HepG2 (cell line): ENCODE data around the gene GCNT2. TPM values are rescaled to one million over a fixed set of nuclear protein-coding genes. Genes with fewer than 3 reads are reported as not detected.
A peak's percentile ranks its signal among the peaks of the same experiment; 100 is the strongest.

Experiments
- DMAP1 ChIP-seq: IDR thresholded peaks from 2 replicates; pipeline ENCODE4 v1.6.1; 2016
- GABPB1 ChIP-seq: IDR thresholded peaks from 2 replicates; pipeline ENCODE4 v1.6.1; 2016; ENCODE audit warnings: mild to moderate bottlenecking, missing genetic modification reagents, moderate library complexity, missing compliant biosample characterization
- GPN1 ChIP-seq: sonication (generic); formaldehyde crosslinking; IDR thresholded peaks from 2 replicates; pipeline ENCODE4 v1.5.1; 2020; ENCODE audit warnings: missing genetic modification reagents, borderline replicate concordance
- HNRNPL ChIP-seq: fragments of 200-400 bp; formaldehyde crosslinking; IDR thresholded peaks from 2 replicates; pipeline ENCODE4 v1.6.1; 2017; ENCODE audit warnings: mild to moderate bottlenecking, low read depth, low read length
- NCOR1 ChIP-seq: fragments of 200-600 bp; sonication (generic); IDR thresholded peaks from 2 replicates; pipeline ENCODE4 v1.7.0; 2017; ENCODE audit warnings: antibody characterized with exemption, low read length, borderline replicate concordance
- SMARCE1 ChIP-seq: fragments of 450-650 bp; IDR thresholded peaks from 2 replicates; pipeline ENCODE4 v1.6.1; 2017; ENCODE audit warnings: borderline replicate concordance
- TOE1 ChIP-seq: sonication (generic); formaldehyde crosslinking; IDR thresholded peaks from 2 replicates; pipeline ENCODE4 v1.4.0; 2020; ENCODE audit warnings: mild to moderate bottlenecking, missing genetic modification reagents
- ZNF326 ChIP-seq: sonication (generic); formaldehyde crosslinking; IDR thresholded peaks from 2 replicates; pipeline ENCODE4 v1.4.0; 2020; ENCODE audit warnings: missing genetic modification reagents, borderline replicate concordance
- ZNF354B ChIP-seq: sonication (generic); formaldehyde crosslinking; IDR thresholded peaks from 2 replicates; pipeline ENCODE4 v1.8.0; 2022; ENCODE audit warnings: mild to moderate bottlenecking, missing genetic modification reagents
- ZNF605 ChIP-seq: sonication (generic); formaldehyde crosslinking; IDR thresholded peaks from 2 replicates; pipeline ENCODE4 v1.8.0; 2022; ENCODE audit warnings: mild to moderate bottlenecking, missing genetic modification reagents
- polyA plus RNA-seq, 8 experiments: library from polyadenylated mRNA; depleted of rRNA in 3 of 8; stranded (reverse) in 7 of 8; unstranded in 1 of 8; fragments of >200 nt; fragmentation: Illumina TruSeq in 4 of 8; extraction: Trizol in 4 of 8; gene quantifications; 2 replicates each; pipeline versions ENCODE4 v1.2.1 to v1.2.3, GENCODE V29; 2011 to 2016; ENCODE audit warnings: low read depth in 4 of 8, missing spikeins in 1 of 8, mixed read lengths in 1 of 8; ENCODE audit not compliant: insufficient read depth in 1 of 8
- total RNA-seq, 5 experiments: library from RNA; depleted of rRNA; stranded (reverse); fragments of >200 nt; fragmentation: Illumina TruSeq; extraction: Trizol; gene quantifications; 2 replicates each; pipeline ENCODE4 v1.2.3, GENCODE V29; 2016; ENCODE audit warnings: low read depth in 1 of 5
- TF ChIP-seq, protein P1 (sequence below): sonication (generic); formaldehyde crosslinking; IDR thresholded peaks from 2 replicates; pipeline ENCODE4 v1.9.0; 2021; ENCODE audit warnings: missing genetic modification reagents, mild to moderate bottlenecking, borderline replicate concordance
- TF ChIP-seq, protein P2 (sequence below), 2 experiments: fragments of 450-650 bp in 1 of 2; sonication (generic) in 1 of 2; formaldehyde crosslinking in 1 of 2; IDR thresholded peaks; 2 replicates each; pipeline versions ENCODE4 v1.6.1 to v1.8.0; 2016 to 2022; ENCODE audit warnings: antibody characterized with exemption in 1 of 2, mild to moderate bottlenecking in 1 of 2, missing genetic modification reagents in 1 of 2
- TF ChIP-seq, protein P3 (sequence below): sonication (generic); formaldehyde crosslinking; IDR thresholded peaks from 2 replicates; pipeline ENCODE4 v1.5.0; 2020; ENCODE audit warnings: missing genetic modification reagents
- TF ChIP-seq, protein P4 (sequence below): sonication (generic); formaldehyde crosslinking; IDR thresholded peaks from 2 replicates; pipeline ENCODE4 v1.5.0; 2020; ENCODE audit warnings: mild to moderate bottlenecking, missing genetic modification reagents

Gene GCNT2
- total and polyA plus RNA-seq, 2 of the 13 experiments (the other 11 are each of a cell fraction or from before 2014, with no cell fraction given), result 11.8 to 31.9 TPM

DNA sequence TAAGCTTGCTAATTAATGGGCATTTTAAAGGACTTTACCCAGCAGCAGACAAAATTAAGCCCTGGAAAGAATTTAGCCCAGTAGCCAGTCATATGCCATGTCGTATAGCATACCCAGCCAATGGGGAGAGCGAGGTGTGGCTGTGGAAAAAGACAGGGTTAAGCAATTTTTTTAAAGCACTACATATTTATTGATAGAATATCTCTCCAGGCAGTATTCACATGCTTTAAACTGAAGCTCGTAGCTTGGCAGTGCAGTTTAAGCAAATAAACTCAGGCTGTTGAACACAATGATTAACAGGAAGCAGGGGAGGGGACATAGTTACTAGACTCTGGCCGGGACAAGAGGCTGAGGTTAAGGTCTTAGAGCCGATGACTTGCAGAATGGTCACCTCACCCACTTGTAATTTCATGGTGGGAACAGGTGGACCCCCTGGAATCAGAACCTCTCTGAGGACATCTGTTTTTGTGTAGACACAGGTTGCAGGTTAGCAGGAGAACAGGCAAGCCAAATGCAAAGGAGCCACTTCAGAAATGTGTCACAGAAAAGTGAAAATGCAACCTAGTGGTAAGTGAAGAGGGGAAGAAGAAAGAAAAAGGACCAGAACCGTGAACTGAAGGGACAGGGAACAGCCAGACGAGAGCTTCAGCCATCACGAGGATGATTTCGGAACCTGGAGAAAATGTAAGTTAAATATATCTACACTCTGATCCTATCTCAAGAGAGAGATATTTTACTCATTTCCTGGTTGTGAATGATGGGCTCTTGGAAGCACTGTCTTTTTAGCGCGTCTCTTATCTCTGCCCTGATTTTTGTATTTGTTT lies 7.2 kb downstream of the GCNT2 start (continued):
- TF ChIP-seq, protein P1, sequence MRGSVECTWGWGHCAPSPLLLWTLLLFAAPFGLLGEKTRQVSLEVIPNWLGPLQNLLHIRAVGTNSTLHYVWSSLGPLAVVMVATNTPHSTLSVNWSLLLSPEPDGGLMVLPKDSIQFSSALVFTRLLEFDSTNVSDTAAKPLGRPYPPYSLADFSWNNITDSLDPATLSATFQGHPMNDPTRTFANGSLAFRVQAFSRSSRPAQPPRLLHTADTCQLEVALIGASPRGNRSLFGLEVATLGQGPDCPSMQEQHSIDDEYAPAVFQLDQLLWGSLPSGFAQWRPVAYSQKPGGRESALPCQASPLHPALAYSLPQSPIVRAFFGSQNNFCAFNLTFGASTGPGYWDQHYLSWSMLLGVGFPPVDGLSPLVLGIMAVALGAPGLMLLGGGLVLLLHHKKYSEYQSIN (CRISPR knock-in tag), result no peak
- no peak for TF ChIP-seq SMARCE1
- TF ChIP-seq GABPB1 (CRISPR knock-in tag), result peak; percentile 58; the same call in 1 of the 2 replicates
- TF ChIP-seq, protein P2, sequence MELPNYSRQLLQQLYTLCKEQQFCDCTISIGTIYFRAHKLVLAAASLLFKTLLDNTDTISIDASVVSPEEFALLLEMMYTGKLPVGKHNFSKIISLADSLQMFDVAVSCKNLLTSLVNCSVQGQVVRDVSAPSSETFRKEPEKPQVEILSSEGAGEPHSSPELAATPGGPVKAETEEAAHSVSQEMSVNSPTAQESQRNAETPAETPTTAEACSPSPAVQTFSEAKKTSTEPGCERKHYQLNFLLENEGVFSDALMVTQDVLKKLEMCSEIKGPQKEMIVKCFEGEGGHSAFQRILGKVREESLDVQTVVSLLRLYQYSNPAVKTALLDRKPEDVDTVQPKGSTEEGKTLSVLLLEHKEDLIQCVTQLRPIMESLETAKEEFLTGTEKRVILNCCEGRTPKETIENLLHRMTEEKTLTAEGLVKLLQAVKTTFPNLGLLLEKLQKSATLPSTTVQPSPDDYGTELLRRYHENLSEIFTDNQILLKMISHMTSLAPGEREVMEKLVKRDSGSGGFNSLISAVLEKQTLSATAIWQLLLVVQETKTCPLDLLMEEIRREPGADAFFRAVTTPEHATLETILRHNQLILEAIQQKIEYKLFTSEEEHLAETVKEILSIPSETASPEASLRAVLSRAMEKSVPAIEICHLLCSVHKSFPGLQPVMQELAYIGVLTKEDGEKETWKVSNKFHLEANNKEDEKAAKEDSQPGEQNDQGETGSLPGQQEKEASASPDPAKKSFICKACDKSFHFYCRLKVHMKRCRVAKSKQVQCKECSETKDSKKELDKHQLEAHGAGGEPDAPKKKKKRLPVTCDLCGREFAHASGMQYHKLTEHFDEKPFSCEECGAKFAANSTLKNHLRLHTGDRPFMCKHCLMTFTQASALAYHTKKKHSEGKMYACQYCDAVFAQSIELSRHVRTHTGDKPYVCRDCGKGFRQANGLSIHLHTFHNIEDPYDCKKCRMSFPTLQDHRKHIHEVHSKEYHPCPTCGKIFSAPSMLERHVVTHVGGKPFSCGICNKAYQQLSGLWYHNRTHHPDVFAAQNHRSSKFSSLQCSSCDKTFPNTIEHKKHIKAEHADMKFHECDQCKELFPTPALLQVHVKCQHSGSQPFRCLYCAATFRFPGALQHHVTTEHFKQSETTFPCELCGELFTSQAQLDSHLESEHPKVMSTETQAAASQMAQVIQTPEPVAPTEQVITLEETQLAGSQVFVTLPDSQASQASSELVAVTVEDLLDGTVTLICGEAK (IDR thresholded peaks at IDR 0.05), result no peak
- TF ChIP-seq, protein P2 (CRISPR knock-in tag; IDR thresholded peaks at IDR 0.05), result no peak; the same call in 1 of the 2 replicates
- TF ChIP-seq, protein P3, sequence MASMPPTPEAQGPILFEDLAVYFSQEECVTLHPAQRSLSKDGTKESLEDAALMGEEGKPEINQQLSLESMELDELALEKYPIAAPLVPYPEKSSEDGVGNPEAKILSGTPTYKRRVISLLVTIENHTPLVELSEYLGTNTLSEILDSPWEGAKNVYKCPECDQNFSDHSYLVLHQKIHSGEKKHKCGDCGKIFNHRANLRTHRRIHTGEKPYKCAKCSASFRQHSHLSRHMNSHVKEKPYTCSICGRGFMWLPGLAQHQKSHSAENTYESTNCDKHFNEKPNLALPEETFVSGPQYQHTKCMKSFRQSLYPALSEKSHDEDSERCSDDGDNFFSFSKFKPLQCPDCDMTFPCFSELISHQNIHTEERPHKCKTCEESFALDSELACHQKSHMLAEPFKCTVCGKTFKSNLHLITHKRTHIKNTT (CRISPR knock-in tag), result no peak
- no peak for TF ChIP-seq ZNF326 (CRISPR knock-in tag)
- TF ChIP-seq NCOR1, result no peak
- TF ChIP-seq GPN1 (CRISPR knock-in tag), result no peak
- TF ChIP-seq, protein P4, sequence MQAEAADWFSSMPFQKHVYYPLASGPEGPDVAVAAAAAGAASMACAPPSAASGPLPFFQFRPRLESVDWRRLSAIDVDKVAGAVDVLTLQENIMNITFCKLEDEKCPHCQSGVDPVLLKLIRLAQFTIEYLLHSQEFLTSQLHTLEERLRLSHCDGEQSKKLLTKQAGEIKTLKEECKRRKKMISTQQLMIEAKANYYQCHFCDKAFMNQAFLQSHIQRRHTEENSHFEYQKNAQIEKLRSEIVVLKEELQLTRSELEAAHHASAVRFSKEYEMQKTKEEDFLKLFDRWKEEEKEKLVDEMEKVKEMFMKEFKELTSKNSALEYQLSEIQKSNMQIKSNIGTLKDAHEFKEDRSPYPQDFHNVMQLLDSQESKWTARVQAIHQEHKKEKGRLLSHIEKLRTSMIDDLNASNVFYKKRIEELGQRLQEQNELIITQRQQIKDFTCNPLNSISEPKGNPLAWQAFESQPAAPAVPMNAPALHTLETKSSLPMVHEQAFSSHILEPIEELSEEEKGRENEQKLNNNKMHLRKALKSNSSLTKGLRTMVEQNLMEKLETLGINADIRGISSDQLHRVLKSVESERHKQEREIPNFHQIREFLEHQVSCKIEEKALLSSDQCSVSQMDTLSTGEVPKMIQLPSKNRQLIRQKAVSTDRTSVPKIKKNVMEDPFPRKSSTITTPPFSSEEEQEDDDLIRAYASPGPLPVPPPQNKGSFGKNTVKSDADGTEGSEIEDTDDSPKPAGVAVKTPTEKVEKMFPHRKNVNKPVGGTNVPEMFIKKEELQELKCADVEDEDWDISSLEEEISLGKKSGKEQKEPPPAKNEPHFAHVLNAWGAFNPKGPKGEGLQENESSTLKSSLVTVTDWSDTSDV, result no peak
- TF ChIP-seq HNRNPL, result no peak
- peak; percentile 85; the same call in 1 of the 2 replicates for TF ChIP-seq ZNF354B (CRISPR knock-in tag)
- TF ChIP-seq ZNF605 (CRISPR knock-in tag), result peak; percentile 76
- TF ChIP-seq DMAP1 (CRISPR knock-in tag), result peak; percentile 76; the same call in 1 of the 2 replicates
- no peak; the same call in 1 of the 2 replicates for TF ChIP-seq TOE1
